Bronchial epithelial cell (primary cell): ENCODE results near the gene KLK10. TPM values are rescaled to one million over a fixed set of nuclear protein-coding genes. Genes with fewer than 3 reads are reported as not detected.

Experiments
- DNase-seq: peaks from one replicate; pipeline ENCODE4 v3.0.0-alpha.2; 2010; ENCODE audit warnings: low read depth
- FAIRE-seq: peaks from 2 replicates; lab custom pipeline; 2011; peaks lifted over from hg19 to GRCh38; lab: Jason Lieb, UNC
- H3K27me3 ChIP-seq: 2 replicates; pipeline ENCODE4 v1.5.1; 2011; ENCODE audit warnings: low read length; ENCODE audit not compliant: control insufficient read depth, insufficient read depth
- H3K36me3 ChIP-seq: 2 replicates; pipeline ENCODE4 v1.5.1; 2011; ENCODE audit warnings: low read length; ENCODE audit not compliant: control insufficient read depth, insufficient read depth
- H3K4me3 ChIP-seq: 2 replicates; pipeline ENCODE4 v1.5.1; 2011; ENCODE audit warnings: mild to moderate bottlenecking, low read depth, low read length, control low read depth
- CTCF ChIP-seq: IDR thresholded peaks from 2 replicates; pipeline ENCODE4 v1.5.1; 2011; ENCODE audit warnings: mild to moderate bottlenecking, moderate library complexity, low read length, control low read depth, inconsistent platforms; ENCODE audit not compliant: insufficient read depth, severe bottlenecking
- total RNA-seq: library from RNA; depleted of rRNA; stranded (reverse); fragments of >200 nt; gene quantifications from 2 replicates; pipeline ENCODE4 v1.2.1, GENCODE V29; 2014

The KLK10 gene
- total RNA-seq, 1 donor from 2014 or later, result 6.6 TPM

GRCh38 chr19:51025809-51026553 lies 6.5 kb upstream of the KLK10 start:
- TF ChIP-seq CTCF, result no peak
- DNase-seq (no peak), FAIRE-seq (no peak)
- Histone ChIP-seq H3K36me3 (no peaks in the 10 kb centered on the region), H3K27me3 (peaks cover 2% of the 10 kb centered on the region), H3K4me3 (peak overlapping the region; percentile 27)

DNA sequence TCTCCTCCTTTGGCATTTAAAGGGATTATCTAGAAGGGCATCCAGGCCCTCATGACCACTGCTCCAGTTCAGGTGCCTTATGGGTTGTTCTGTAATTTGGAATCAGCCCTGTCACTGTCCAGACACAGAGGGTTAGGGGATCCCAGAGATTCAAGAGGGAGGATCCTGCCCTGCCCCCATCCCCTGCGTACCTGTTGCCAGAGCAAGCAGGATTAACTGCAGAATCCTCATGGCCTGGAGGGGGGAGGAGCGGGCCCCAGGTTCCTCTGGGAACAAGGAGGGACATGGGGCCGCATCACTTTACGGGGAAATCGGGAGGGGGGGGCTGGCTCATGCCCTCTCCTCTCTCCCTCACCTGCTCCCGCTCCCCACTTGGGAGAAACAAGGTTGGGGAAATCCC lies 5.9 kb upstream of the KLK10 start:
- Histone ChIP-seq H3K36me3 (no peaks in the 10 kb centered on the region), H3K4me3 (no peak overlapping the region), H3K27me3 (peaks cover 2% of the 10 kb centered on the region)
- TF ChIP-seq CTCF, result no peak
- DNase-seq (no peak), FAIRE-seq (no peak)

GRCh38 chr19:51024924-51025323 lies 5.4 kb upstream of the KLK10 start:
- no peak for DNase-seq
- Histone ChIP-seq H3K4me3 (no peak overlapping the region), H3K27me3 (peaks cover 2% of the 10 kb centered on the region), H3K36me3 (no peaks in the 10 kb centered on the region)
- FAIRE-seq, result no peak
- TF ChIP-seq CTCF, result no peak

- no peak overlapping the region for H3K4me3 ChIP-seq
- H3K27me3 ChIP-seq, result peaks cover 4% of the 10 kb centered on the region
- no peaks in the 10 kb centered on the region for H3K36me3 ChIP-seq
- FAIRE-seq (no peak), DNase-seq (no peak)
- no peak for TF ChIP-seq CTCF
These were observed 4.4 kb upstream of the KLK10 start for GRCh38 chr19:51023946-51024345.

- FAIRE-seq, result no peak
- DNase-seq, result no peak
- no peak for TF ChIP-seq CTCF
- peaks cover 4% of the 10 kb centered on the region for H3K27me3 ChIP-seq
- no peaks in the 10 kb centered on the region for H3K36me3 ChIP-seq
- H3K4me3 ChIP-seq, result no peak overlapping the region
These were observed 3.0 kb upstream of the KLK10 start for GRCh38 chr19:51022526-51022925.
